ENCODE measurements around the gene C2orf76.
"Not testable (repeated sequence)": the region's sequence is repeated elsewhere in the genome, so short reads cannot be mapped to it uniquely, and the experiment has no call there.

The C2orf76 gene

GRCh38 chr2:119293254-119293653 lies 73.4 kb downstream of the C2orf76 start:
- DNase-seq, result no peak

GRCh38 chr2:119292226-119292625 lies 74.4 kb downstream of the C2orf76 start:
- DNase-seq, result no peak

- no peak for DNase-seq
Observed at GRCh38 chr2:119291588-119292167, 75.0 kb downstream of the C2orf76 start.

GRCh38 chr2:119290859-119291587 lies 75.6 kb downstream of the C2orf76 start:
- peak; percentile 21 to 69 (median 56) for DNase-seq

- no peak for DNase-seq
Observed at GRCh38 chr2:119289642-119290041, 77.0 kb downstream of the C2orf76 start.

GRCh38 chr2:119289093-119289492 lies 77.5 kb downstream of the C2orf76 start:
- no peak for DNase-seq

GRCh38 chr2:119288576-119288975 lies 78.1 kb downstream of the C2orf76 start:
- no peak for DNase-seq

GRCh38 chr2:119286661-119287060 lies 80.0 kb downstream of the C2orf76 start:
- DNase-seq, result no peak

GRCh38 chr2:119283873-119284331 lies 82.7 kb downstream of the C2orf76 start:
- DNase-seq, result no peak

- no peak for DNase-seq
Observed at GRCh38 chr2:119282996-119283511, 83.6 kb downstream of the C2orf76 start.

- no peak for DNase-seq
Observed at GRCh38 chr2:119282146-119282995, 84.3 kb downstream of the C2orf76 start.

GRCh38 chr2:119280680-119281079 lies 86.0 kb downstream of the C2orf76 start:
- DNase-seq, result no peak

GRCh38 chr2:119279666-119280065 lies 87.0 kb downstream of the C2orf76 start:
- DNase-seq, result no peak

- no peak for DNase-seq
Observed at GRCh38 chr2:119278946-119279345, 87.7 kb downstream of the C2orf76 start.

- not testable (repeated sequence) for DNase-seq
Observed at GRCh38 chr2:119278385-119278784, 88.2 kb downstream of the C2orf76 start.

GRCh38 chr2:119276864-119277263 lies 89.8 kb downstream of the C2orf76 start:
- DNase-seq, result no peak

- DNase-seq, result no peak
Observed at GRCh38 chr2:119267604-119268003, 99.0 kb downstream of the C2orf76 start.

- no peak for DNase-seq
Observed at GRCh38 chr2:119266091-119266589, 100.5 kb downstream of the C2orf76 start.

- no peak for DNase-seq
Observed at GRCh38 chr2:119265693-119266066, 101.0 kb downstream of the C2orf76 start.

GRCh38 chr2:119264781-119265692 lies 101.6 kb downstream of the C2orf76 start:
- no peak for DNase-seq

- no peak for DNase-seq
Observed at GRCh38 chr2:119263656-119264055, 103.0 kb downstream of the C2orf76 start.

- DNase-seq, result no peak
Observed at GRCh38 chr2:119263025-119263424, 103.6 kb downstream of the C2orf76 start.
